Measurements from ENCODE around the gene SHH. TPM values are rescaled to one million over a fixed set of nuclear protein-coding genes. Genes with fewer than 3 reads are reported as not detected.

The SHH gene
- total and polyA plus RNA-seq, 2 donors = 8.6 to 13.8 TPM

GRCh38 chr7:155793720-155794119, 18.5 kb downstream of the SHH start:
- WGBS = 84% methylated on average over 4 of the region's 4 CpGs
- Histone ChIP-seq H3K27ac (ENCODE audit: low read depth) (no peak overlapping the region), H3K36me3 (ENCODE audit: insufficient read depth) (no peaks in the 10 kb centered on the region), H3K4me1 (ENCODE audit: insufficient read depth) (no peaks in the 10 kb centered on the region), H3K4me3 (ENCODE audit: low read depth, low read length) (no peak overlapping the region)
- no peak for DNase-seq (ENCODE audit: extremely low spot score)

GRCh38 chr7:155792999-155793560, 19.2 kb downstream of the SHH start:
- Histone ChIP-seq H3K4me1 (ENCODE audit: insufficient read depth) (no peaks in the 10 kb centered on the region), H3K36me3 (ENCODE audit: insufficient read depth) (no peaks in the 10 kb centered on the region), H3K4me3 (ENCODE audit: low read depth, low read length) (no peak overlapping the region), H3K27ac (ENCODE audit: low read depth) (no peak overlapping the region)
- no peak for DNase-seq (ENCODE audit: extremely low spot score)
- WGBS = 91% methylated on average over 11 of the region's 11 CpGs

- Histone ChIP-seq H3K4me3 (ENCODE audit: low read depth, low read length) (no peak overlapping the region), H3K4me1 (ENCODE audit: insufficient read depth) (no peaks in the 10 kb centered on the region), H3K36me3 (ENCODE audit: insufficient read depth) (no peaks in the 10 kb centered on the region), H3K27ac (ENCODE audit: low read depth) (no peak overlapping the region)
- 89% methylated on average over 14 of the region's 14 CpGs for WGBS
- no peak for DNase-seq (ENCODE audit: extremely low spot score)
Measured at GRCh38 chr7:155792315-155792960, 19.8 kb downstream of the SHH start.

- no peaks in the 10 kb centered on the region for H3K36me3 ChIP-seq (ENCODE audit: insufficient read depth)
- DNase-seq (ENCODE audit: extremely low spot score) = no peak
- H3K4me3 ChIP-seq (ENCODE audit: low read depth, low read length) = no peak overlapping the region
- H3K4me1 ChIP-seq (ENCODE audit: insufficient read depth) = peaks cover 3% of the 10 kb centered on the region
- WGBS = 73% methylated on average over 6 of the region's 7 CpGs
- no peak overlapping the region for H3K27ac ChIP-seq (ENCODE audit: low read depth)
Measured at GRCh38 chr7:155791836-155792235, 20.4 kb downstream of the SHH start.

- no peak overlapping the region for H3K27ac ChIP-seq (ENCODE audit: low read depth)
- 78% methylated on average over 19 of the region's 19 CpGs for WGBS
Measured at GRCh38 chr7:155791214-155791737, 21.0 kb downstream of the SHH start.

GRCh38 chr7:155790666-155791065, 21.6 kb downstream of the SHH start:
- no peak overlapping the region for H3K27ac ChIP-seq (ENCODE audit: low read depth)
- no peak for DNase-seq (ENCODE audit: extremely low spot score)
- H3K4me3 ChIP-seq (ENCODE audit: low read depth, low read length) = no peak overlapping the region
- 59% methylated on average over 8 of the region's 8 CpGs for WGBS
- H3K36me3 ChIP-seq (ENCODE audit: insufficient read depth) = no peaks in the 10 kb centered on the region
- peaks cover 3% of the 10 kb centered on the region for H3K4me1 ChIP-seq (ENCODE audit: insufficient read depth)

More at GRCh38 chr7:155791214-155791737, 21.0 kb downstream of the SHH start:
- H3K36me3 ChIP-seq (ENCODE audit: insufficient read depth) = no peaks in the 10 kb centered on the region
- peaks cover 3% of the 10 kb centered on the region for H3K4me1 ChIP-seq (ENCODE audit: insufficient read depth)
- no peak for DNase-seq (ENCODE audit: extremely low spot score)
- no peak overlapping the region for H3K4me3 ChIP-seq (ENCODE audit: low read depth, low read length)

GRCh38 chr7:155789001-155789725, 23.1 kb downstream of the SHH start:
- H3K27ac ChIP-seq (ENCODE audit: low read depth) = no peak overlapping the region
- WGBS = 79% methylated on average over 29 of the region's 29 CpGs
- DNase-seq (ENCODE audit: extremely low spot score) = no peak
- H3K4me1 ChIP-seq (ENCODE audit: insufficient read depth) = peaks cover 3% of the 10 kb centered on the region
- no peaks in the 10 kb centered on the region for H3K36me3 ChIP-seq (ENCODE audit: insufficient read depth)
- no peak overlapping the region for H3K4me3 ChIP-seq (ENCODE audit: low read depth, low read length)

- DNase-seq (ENCODE audit: extremely low spot score) = no peak
- Histone ChIP-seq H3K4me1 (ENCODE audit: insufficient read depth) (peaks cover 3% of the 10 kb centered on the region), H3K36me3 (ENCODE audit: insufficient read depth) (no peaks in the 10 kb centered on the region), H3K4me3 (ENCODE audit: low read depth, low read length) (no peak overlapping the region), H3K27ac (ENCODE audit: low read depth) (no peak overlapping the region)
- WGBS = 86% methylated on average over 22 of the region's 22 CpGs
Measured at GRCh38 chr7:155788616-155789000, 23.7 kb downstream of the SHH start.

- no peak for DNase-seq (ENCODE audit: extremely low spot score)
- no peak overlapping the region for H3K27ac ChIP-seq (ENCODE audit: low read depth)
- H3K36me3 ChIP-seq (ENCODE audit: insufficient read depth) = no peaks in the 10 kb centered on the region
- peak overlapping the region; percentile 19 for H3K4me3 ChIP-seq (ENCODE audit: low read depth, low read length)
- H3K4me1 ChIP-seq (ENCODE audit: insufficient read depth) = peaks cover 3% of the 10 kb centered on the region
- WGBS = 1% methylated on average over 68 of the region's 68 CpGs
Measured at GRCh38 chr7:155787171-155787851, 25.0 kb downstream of the SHH start.

- Histone ChIP-seq H3K36me3 (ENCODE audit: insufficient read depth) (no peaks in the 10 kb centered on the region), H3K27ac (ENCODE audit: low read depth) (no peak overlapping the region), H3K4me1 (ENCODE audit: insufficient read depth) (peaks cover 3% of the 10 kb centered on the region), H3K4me3 (ENCODE audit: low read depth, low read length) (no peak overlapping the region)
- WGBS = 91% methylated on average over 10 of the region's 10 CpGs
- no peak for DNase-seq (ENCODE audit: extremely low spot score)
Measured at GRCh38 chr7:155786491-155786890, 25.8 kb downstream of the SHH start.

- Histone ChIP-seq H3K4me1 (ENCODE audit: insufficient read depth) (peaks cover 3% of the 10 kb centered on the region), H3K36me3 (ENCODE audit: insufficient read depth) (peaks cover 2% of the 10 kb centered on the region), H3K4me3 (ENCODE audit: low read depth, low read length) (no peak overlapping the region), H3K27ac (ENCODE audit: low read depth) (no peak overlapping the region)
- no peak for DNase-seq (ENCODE audit: extremely low spot score)
- 95% methylated on average over 10 of the region's 10 CpGs for WGBS
Measured at GRCh38 chr7:155785536-155785935, 26.7 kb downstream of the SHH start.

GRCh38 chr7:155782466-155782865, 29.8 kb downstream of the SHH start:
- Histone ChIP-seq H3K4me1 (ENCODE audit: insufficient read depth) (peaks cover 3% of the 10 kb centered on the region), H3K27ac (ENCODE audit: low read depth) (no peak overlapping the region), H3K4me3 (ENCODE audit: low read depth, low read length) (no peak overlapping the region), H3K36me3 (ENCODE audit: insufficient read depth) (peaks cover 2% of the 10 kb centered on the region)
- no peak for DNase-seq (ENCODE audit: extremely low spot score)
- WGBS = 91% methylated on average over 10 of the region's 10 CpGs

- WGBS = 90% methylated on average over 20 of the region's 20 CpGs
- H3K36me3 ChIP-seq (ENCODE audit: insufficient read depth) = peaks cover 2% of the 10 kb centered on the region
Measured at GRCh38 chr7:155781433-155781832, 30.8 kb downstream of the SHH start.

More at GRCh38 chr7:155781433-155781832, 30.8 kb downstream of the SHH start:
- H3K27ac ChIP-seq (ENCODE audit: low read depth) = no peak overlapping the region
- no peak for DNase-seq (ENCODE audit: extremely low spot score)
- H3K4me1 ChIP-seq (ENCODE audit: insufficient read depth) = no peaks in the 10 kb centered on the region
- no peak overlapping the region for H3K4me3 ChIP-seq (ENCODE audit: low read depth, low read length)
